Pericardium fibroblast (primary cell): ENCODE results near the gene NSG2. TPM values are rescaled to one million over a fixed set of nuclear protein-coding genes. Genes with fewer than 3 reads are reported as not detected.

Experiments
- total RNA-seq: library from RNA; depleted of rRNA; stranded (reverse); fragments of >200 nt; gene quantifications from 2 replicates; pipeline ENCODE4 v1.2.3, GENCODE V29; 2015

The NSG2 gene
- total RNA-seq = not detected in 2 replicates

GRCh38 chr5:174045470-174046025 lies at the start of gene NSG2:
Gene NSG2, plus strand, starts transcription at chr5:174045706. Its CDS starts 1,050 bp downstream, at chr5:174046756.

Other genes starting within 250 kb of the NSG2 start
- 6.1 and 11.6 TPM in 2 replicates for gene CPEB4, start 157.4 kb upstream of the NSG2 start, total RNA-seq
- gene C5orf47, start 56.5 kb upstream of the NSG2 start, total RNA-seq = not detected in 2 replicates